Sigmoid colon (tissue), 7 donors: ENCODE measurements around the gene RNF126. TPM values are rescaled to one million over a fixed set of nuclear protein-coding genes. Genes with fewer than 3 reads are reported as not detected.

Experiments
- DNase-seq: peaks from one replicate; pipeline ENCODE4 v3.0.0-alpha.2; 2019
- H3K27ac ChIP-seq, 4 donors: fragments of 200-600 bp; sonication (generic); one replicate each; pipeline ENCODE4 v1.5.1; 2016 to 2019; ENCODE audit warnings: mild to moderate bottlenecking in 1 of 4
- H3K27me3 ChIP-seq, 3 donors: fragments of 200-600 bp; sonication (generic); one replicate each; pipeline ENCODE4 v1.5.1; 2019; ENCODE audit warnings: mild to moderate bottlenecking in 1 of 3
- H3K36me3 ChIP-seq, 4 donors: fragments of 200-600 bp; sonication (generic); one replicate each; pipeline ENCODE4 v1.5.1; 2016 to 2019
- H3K4me1 ChIP-seq, 4 donors: fragments of 200-600 bp; sonication (generic); one replicate each; pipeline ENCODE4 v1.5.1; 2017 to 2019
- H3K4me3 ChIP-seq, 4 donors: fragments of 200-600 bp; sonication (generic); one replicate each; pipeline ENCODE4 v1.5.1; 2017 to 2019; ENCODE audit warnings: mild to moderate bottlenecking in 2 of 4, moderate library complexity in 1 of 4
- H3K9me3 ChIP-seq, 4 donors: fragments of 200-600 bp in 3 of 4; sonication (generic) in 3 of 4; one replicate each; pipeline versions ENCODE4 v1.5.1 to v1.6.1; 2013 to 2019
- EP300 ChIP-seq, 4 donors: sonication (generic); formaldehyde crosslinking; IDR thresholded peaks; one replicate each; pipeline ENCODE4 v1.6.1; 2017; ENCODE audit warnings: antibody characterized with exemption in 4 of 4
- POLR2A ChIP-seq, 2 donors: fragments of 450-650 bp; IDR thresholded peaks; one replicate each; pipeline ENCODE4 v1.6.1; 2016; ENCODE audit warnings: antibody characterized with exemption in 2 of 2, mild to moderate bottlenecking in 2 of 2, moderate library complexity in 2 of 2
- POLR2AphosphoS5 ChIP-seq, 4 donors: sonication (generic); formaldehyde crosslinking; IDR thresholded peaks; one replicate each; pipeline ENCODE4 v1.6.1; 2017; ENCODE audit warnings: antibody characterized with exemption in 4 of 4
- WGBS, 2 donors: extraction: QIAGEN DNeasy Blood & Tissue Kit; methylation state at CpG; one replicate each; pipeline ENCODE4 v1.1.7; 2013; 5-methylcytosine and 5-hydroxymethylcytosine counted together
- intact Hi-C: fragments of 100-400 bp; cut with DNase I; formaldehyde crosslinking; loops from one replicate; pipeline ENCODE4 v1.15.1; 2023
- polyA plus RNA-seq, 3 donors: library from polyadenylated mRNA; stranded (reverse); fragments of 200-250 nt; gene quantifications; one replicate each; pipeline ENCODE4 v1.2.3, GENCODE V29; 2013
- total RNA-seq, 4 donors: library from RNA; depleted of rRNA; stranded (reverse); fragments of >200 nt; gene quantifications; one replicate each; pipeline ENCODE4 v1.1.0, GENCODE V29; 2016
- TF ChIP-seq, protein P1 (sequence below), 4 experiments: fragments of 450-650 bp in 3 of 4; fragments of 200-600 bp in 1 of 4; IDR thresholded peaks; one replicate each; pipeline ENCODE4 v1.5.1; 2016 to 2019; ENCODE audit warnings: antibody characterized with exemption in 4 of 4, mild to moderate bottlenecking in 3 of 4, moderate library complexity in 2 of 4
- donor health status: healthy with polysubstance abuse.
- donor health status: Bipolar disorder and iron deficiency.
- donor health status: healthy.

The RNF126 gene
- total and polyA plus RNA-seq, 7 donors: 33.5 to 58.8 (median 55.3) TPM

GRCh38 chr19:660793-661426 is 2.1 kb downstream of the RNF126 start:
- intact Hi-C loops: loop anchor here (5.0 kb wide), 1 partner anchor 136 kb away; the partner anchor contains the start of gene PTBP1
- 10 to 29% methylated on average over 20 of the region's 20 CpGs for WGBS, 2 donors
- H3K27me3 ChIP-seq: no peaks in the 10 kb centered on the region
- no peaks in the 10 kb centered on the region for H3K36me3 ChIP-seq
- peak overlapping the region; percentile 96 to 99 (median 96) for H3K27ac ChIP-seq
- H3K4me1 ChIP-seq: peaks cover 0 to 77% (median 73%) of the 10 kb centered on the region in 4 donors
- DNase-seq: peak; percentile 64
- H3K9me3 ChIP-seq: no peaks in the 10 kb centered on the region
- peak overlapping the region in 3 of 4 donors; percentile 79 to 100 (median 100) for H3K4me3 ChIP-seq
- TF ChIP-seq POLR2AphosphoS5 (IDR thresholded peaks at IDR 0.05): no peak
- no peak for TF ChIP-seq POLR2A (IDR thresholded peaks at IDR 0.05)
- no peak for TF ChIP-seq EP300 (IDR thresholded peaks at IDR 0.05)
- TF ChIP-seq, protein P1, sequence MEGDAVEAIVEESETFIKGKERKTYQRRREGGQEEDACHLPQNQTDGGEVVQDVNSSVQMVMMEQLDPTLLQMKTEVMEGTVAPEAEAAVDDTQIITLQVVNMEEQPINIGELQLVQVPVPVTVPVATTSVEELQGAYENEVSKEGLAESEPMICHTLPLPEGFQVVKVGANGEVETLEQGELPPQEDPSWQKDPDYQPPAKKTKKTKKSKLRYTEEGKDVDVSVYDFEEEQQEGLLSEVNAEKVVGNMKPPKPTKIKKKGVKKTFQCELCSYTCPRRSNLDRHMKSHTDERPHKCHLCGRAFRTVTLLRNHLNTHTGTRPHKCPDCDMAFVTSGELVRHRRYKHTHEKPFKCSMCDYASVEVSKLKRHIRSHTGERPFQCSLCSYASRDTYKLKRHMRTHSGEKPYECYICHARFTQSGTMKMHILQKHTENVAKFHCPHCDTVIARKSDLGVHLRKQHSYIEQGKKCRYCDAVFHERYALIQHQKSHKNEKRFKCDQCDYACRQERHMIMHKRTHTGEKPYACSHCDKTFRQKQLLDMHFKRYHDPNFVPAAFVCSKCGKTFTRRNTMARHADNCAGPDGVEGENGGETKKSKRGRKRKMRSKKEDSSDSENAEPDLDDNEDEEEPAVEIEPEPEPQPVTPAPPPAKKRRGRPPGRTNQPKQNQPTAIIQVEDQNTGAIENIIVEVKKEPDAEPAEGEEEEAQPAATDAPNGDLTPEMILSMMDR (IDR thresholded peaks at IDR 0.05): no peak

- Histone ChIP-seq H3K27ac (peak overlapping the region in 1 of 4 donors; percentile 17), H3K27me3 (no peaks in the 10 kb centered on the region), H3K9me3 (no peaks in the 10 kb centered on the region), H3K36me3 (peaks cover 0 to 2% (median 0%) of the 10 kb centered on the region in 4 donors), H3K4me1 (peaks cover 0 to 70% (median 62%) of the 10 kb centered on the region in 4 donors), H3K4me3 (no peak overlapping the region)
- DNase-seq: peak; percentile 75
- intact Hi-C loops: no loop called here
- TF ChIP-seq POLR2A (IDR thresholded peaks at IDR 0.05) (no peak), EP300 (IDR thresholded peaks at IDR 0.05) (no peak), POLR2AphosphoS5 (IDR thresholded peaks at IDR 0.05) (no peak)
- TF ChIP-seq, protein P1 (IDR thresholded peaks at IDR 0.05): no peak
- WGBS, 2 donors: 76 to 81% methylated on average over 50 of the region's 50 CpGs
These were observed 3.8 kb downstream of the RNF126 start for GRCh38 chr19:658916-659839.

DNA sequence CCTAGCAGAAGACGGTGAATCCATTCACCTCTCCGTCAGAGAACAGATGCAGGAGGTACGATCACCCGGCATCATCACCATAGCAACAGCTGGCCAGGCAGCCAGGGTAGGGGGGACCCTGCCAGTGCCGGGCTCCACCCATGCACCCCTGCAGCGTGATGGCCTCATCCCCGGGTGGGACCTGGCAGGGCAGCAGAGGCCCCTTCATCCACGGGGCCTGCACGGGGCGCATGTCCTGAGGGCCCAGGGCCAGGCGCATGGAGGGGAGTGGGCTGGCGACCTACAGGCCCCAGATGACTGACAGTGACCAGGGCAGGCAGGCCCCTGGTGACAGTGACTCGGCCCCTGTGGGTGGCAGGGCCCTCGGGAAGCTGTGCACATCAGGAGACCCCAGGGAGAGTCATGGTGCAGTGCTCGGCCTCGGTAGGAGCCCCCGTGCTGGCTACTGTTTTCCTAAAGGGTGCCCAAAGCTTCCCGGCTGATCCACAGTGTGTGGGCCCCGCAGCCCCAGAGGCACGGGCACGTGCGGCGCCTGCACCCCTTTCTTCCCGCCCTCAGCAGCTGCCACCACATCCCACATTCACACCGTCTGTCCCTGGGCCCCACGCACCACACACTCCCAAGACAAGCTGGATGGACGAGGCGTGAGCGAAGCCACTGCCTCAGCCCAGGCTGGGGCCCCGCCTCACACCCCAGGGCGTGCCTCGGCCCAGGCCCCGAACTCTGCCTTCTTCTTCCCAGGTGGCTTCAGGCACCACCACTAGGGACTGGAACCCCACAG is 4.8 kb downstream of the RNF126 start:
- no peak for TF ChIP-seq POLR2AphosphoS5 (IDR thresholded peaks at IDR 0.05)
- TF ChIP-seq, protein P1 (IDR thresholded peaks at IDR 0.05): no peak
- TF ChIP-seq EP300 (IDR thresholded peaks at IDR 0.05): no peak
- TF ChIP-seq POLR2A (IDR thresholded peaks at IDR 0.05): no peak
- Histone ChIP-seq H3K36me3 (peaks cover 0 to 9% (median 4%) of the 10 kb centered on the region in 4 donors), H3K9me3 (no peaks in the 10 kb centered on the region), H3K27me3 (no peaks in the 10 kb centered on the region), H3K4me1 (peaks cover 0 to 61% (median 53%) of the 10 kb centered on the region in 4 donors), H3K4me3 (no peak overlapping the region), H3K27ac (no peak overlapping the region)
- intact Hi-C loops: no loop called here
- WGBS, 2 donors: 69 to 82% methylated on average over 33 of the region's 33 CpGs
- DNase-seq: no peak

DNA sequence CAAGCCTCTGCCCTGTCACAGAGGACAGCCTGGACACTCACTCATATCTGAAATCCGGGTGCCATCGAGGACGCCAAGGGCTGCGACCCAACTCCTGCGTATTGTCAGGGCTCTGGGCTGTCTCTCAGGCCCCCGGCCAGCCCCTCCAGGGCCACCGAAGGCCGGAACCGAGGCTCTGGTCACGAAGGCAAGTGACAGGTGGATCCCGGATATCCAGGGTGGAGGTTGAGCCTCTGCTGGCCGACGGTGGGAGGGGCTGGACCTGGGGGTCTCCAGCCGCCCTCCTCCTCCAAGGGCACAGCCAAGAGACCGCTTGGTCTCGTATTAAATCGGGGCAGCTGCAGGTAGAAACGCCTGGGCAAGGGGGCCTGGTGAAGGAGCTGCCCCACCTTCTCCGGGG is 5.4 kb downstream of the RNF126 start:
- no peak for DNase-seq
- Histone ChIP-seq H3K27me3 (no peaks in the 10 kb centered on the region), H3K4me1 (peaks cover 0 to 61% (median 53%) of the 10 kb centered on the region in 4 donors), H3K9me3 (no peaks in the 10 kb centered on the region), H3K4me3 (no peak overlapping the region), H3K36me3 (peaks cover 0 to 16% (median 5%) of the 10 kb centered on the region in 4 donors), H3K27ac (no peak overlapping the region)
- TF ChIP-seq, protein P1 (IDR thresholded peaks at IDR 0.05): no peak
- TF ChIP-seq POLR2A (IDR thresholded peaks at IDR 0.05) (no peak), EP300 (IDR thresholded peaks at IDR 0.05) (no peak), POLR2AphosphoS5 (IDR thresholded peaks at IDR 0.05) (no peak)
- intact Hi-C loops: no loop called here
- WGBS, 2 donors: 82 to 91% methylated on average over 19 of the region's 19 CpGs
